SU-DHL-6 (cell line): ENCODE measurements around the gene APOL2.

Experiments used
- H2AFZ ChIP-seq: fragments of 200-600 bp; sonication (generic); 2 replicates; pipeline ENCODE4 v1.6.1; 2014; ENCODE audit warnings: low read depth, mild to moderate bottlenecking, moderate library complexity, mixed read lengths, antibody characterized with exemption, low read length; ENCODE audit not compliant: severe bottlenecking
- H3F3A ChIP-seq: fragments of 200-600 bp; shearing (Covaris generic); 2 replicates; pipeline ENCODE4 v1.6.0; 2016; ENCODE audit warnings: antibody characterized with exemption, mild to moderate bottlenecking; ENCODE audit not compliant: insufficient read depth
- H3K27ac ChIP-seq: fragments of 200-600 bp; sonication (generic); 2 replicates; pipeline ENCODE4 v1.5.1; 2016; ENCODE audit warnings: low read depth, mild to moderate bottlenecking, low read length, moderate library complexity, mixed read lengths
- H3K27me3 ChIP-seq: fragments of 200-600 bp; sonication (generic), shearing (Covaris generic); 2 replicates; pipeline ENCODE4 v1.6.0; 2014; ENCODE audit warnings: mild to moderate bottlenecking, low read length
- H3K36me3 ChIP-seq: fragments of 200-600 bp; sonication (generic); 2 replicates; pipeline ENCODE4 v1.6.1; 2014; ENCODE audit warnings: mild to moderate bottlenecking, low read length, mixed read lengths
- H3K4me2 ChIP-seq: fragments of 300-600, 200-600 bp; shearing (Covaris generic), sonication (generic); 2 replicates; pipeline ENCODE4 v1.6.0; 2014; ENCODE audit warnings: low read length, low read depth, mild to moderate bottlenecking; ENCODE audit not compliant: poor library complexity, severe bottlenecking
- H3K4me3 ChIP-seq: fragments of 200-600 bp; sonication (generic); 2 replicates; pipeline ENCODE4 v1.5.1; 2014; ENCODE audit warnings: antibody characterized with exemption, low read length, mild to moderate bottlenecking, mixed read lengths; ENCODE audit not compliant: insufficient read depth, poor library complexity, severe bottlenecking
- H3K79me2 ChIP-seq: fragments of 200-600 bp; sonication (generic); 2 replicates; pipeline ENCODE4 v1.6.1; 2014; ENCODE audit warnings: mild to moderate bottlenecking, low read length, moderate library complexity; ENCODE audit not compliant: insufficient read depth
- H3K9ac ChIP-seq: fragments of 200-600 bp; sonication (generic); 2 replicates; pipeline ENCODE4 v1.7.0; 2014; ENCODE audit warnings: mild to moderate bottlenecking, low read length
- H3K9me2 ChIP-seq: fragments of 200-600 bp; sonication (generic); replicated peaks from 2 replicates; pipeline ENCODE4 v1.6.1; 2014; ENCODE audit warnings: low read length; ENCODE audit not compliant: insufficient read depth
- H3K9me3 ChIP-seq: fragments of 200-600 bp; sonication (generic); 2 replicates; pipeline ENCODE4 v1.6.1; 2014; ENCODE audit warnings: low read length, mixed read lengths; ENCODE audit not compliant: insufficient read depth
- H4K20me1 ChIP-seq: fragments of 200-600 bp; sonication (generic); 2 replicates; pipeline ENCODE4 v1.6.1; 2014; ENCODE audit warnings: low read depth, mild to moderate bottlenecking, antibody characterized with exemption, low read length, moderate library complexity, mixed read lengths
- CTCF ChIP-seq: fragments of 200-600 bp; sonication (generic); IDR thresholded peaks from one replicate; pipeline ENCODE4 v1.5.1; 2017; ENCODE audit warnings: antibody characterized with exemption, mild to moderate bottlenecking, low read length, moderate library complexity; ENCODE audit not compliant: insufficient read depth, poor library complexity, severe bottlenecking
- EZH2phosphoT487 ChIP-seq: fragments of 200-600 bp; sonication (generic), shearing (Covaris generic); conservative IDR thresholded peaks from 2 replicates; pipeline ENCODE4 v1.6.1; 2018; ENCODE audit warnings: mild to moderate bottlenecking, antibody characterized with exemption, low read length, moderate library complexity, mixed read lengths

The APOL2 gene

GRCh38 chr22:36220451-36220921 is 18.8 kb downstream of the APOL2 start:
- Histone ChIP-seq H3K36me3 (no peaks in the 10 kb centered on the region), H3K4me2 (no peak overlapping the region), H3K9ac (no peak overlapping the region), H4K20me1 (no peaks in the 10 kb centered on the region), H3K9me3 (no peaks in the 10 kb centered on the region), H3K27ac (no peak overlapping the region), H3K27me3 (no peaks in the 10 kb centered on the region), H3K79me2 (no peaks in the 10 kb centered on the region), H3K9me2 (no peaks in the 10 kb centered on the region), H2AFZ (no peak overlapping the region), H3K4me3 (no peak overlapping the region), H3F3A (no peaks in the 10 kb centered on the region)
- TF ChIP-seq EZH2phosphoT487 (no peak), CTCF (no peak)

GRCh38 chr22:36218648-36219193 is 20.6 kb downstream of the APOL2 start:
- TF ChIP-seq EZH2phosphoT487, result no peak
- TF ChIP-seq CTCF, result no peak
- Histone ChIP-seq H3K79me2 (no peaks in the 10 kb centered on the region), H3K9me3 (no peaks in the 10 kb centered on the region), H3K9ac (no peak overlapping the region), H3K27me3 (no peaks in the 10 kb centered on the region), H3K27ac (no peak overlapping the region), H4K20me1 (no peaks in the 10 kb centered on the region), H2AFZ (no peak overlapping the region), H3F3A (no peaks in the 10 kb centered on the region), H3K36me3 (no peaks in the 10 kb centered on the region), H3K4me3 (no peak overlapping the region), H3K4me2 (no peak overlapping the region), H3K9me2 (no peaks in the 10 kb centered on the region)

GRCh38 chr22:36215981-36216380 is 23.3 kb downstream of the APOL2 start:
- Histone ChIP-seq H3K9me3 (no peaks in the 10 kb centered on the region), H3K9ac (no peak overlapping the region), H3K79me2 (no peaks in the 10 kb centered on the region), H3K27me3 (no peaks in the 10 kb centered on the region), H3K4me3 (no peak overlapping the region), H3F3A (no peaks in the 10 kb centered on the region), H2AFZ (no peak overlapping the region), H3K9me2 (no peaks in the 10 kb centered on the region), H4K20me1 (no peaks in the 10 kb centered on the region), H3K36me3 (no peaks in the 10 kb centered on the region), H3K27ac (no peak overlapping the region), H3K4me2 (no peak overlapping the region)
- TF ChIP-seq CTCF, result no peak
- TF ChIP-seq EZH2phosphoT487, result no peak
